H9 (cell line): Measurements from ENCODE around the gene COCH. TPM values are rescaled to one million over a fixed set of nuclear protein-coding genes. Genes with fewer than 3 reads are reported as not detected.

Experiments
- DNase-seq: peaks from one replicate; pipeline ENCODE4 v3.0.0-alpha.2; 2017
- H2AFZ ChIP-seq: one replicate; pipeline ENCODE4 v1.6.1; 2013; ENCODE audit warnings: mild to moderate bottlenecking, low read length, control low read depth, moderate library complexity
- H2AK5ac ChIP-seq: 2 replicates; pipeline ENCODE4 v1.6.1; 2013; ENCODE audit warnings: low read length, control low read depth, mixed read lengths; ENCODE audit not compliant: insufficient read length
- H2BK120ac ChIP-seq: one replicate; pipeline ENCODE4 v1.6.1; 2013; ENCODE audit warnings: low read depth, mild to moderate bottlenecking, low read length, control low read depth, inconsistent platforms; ENCODE audit not compliant: poor library complexity, severe bottlenecking
- H2BK12ac ChIP-seq: 2 replicates; pipeline ENCODE4 v1.6.1; 2013; ENCODE audit warnings: low read length, control low read depth, mixed read lengths, low read depth; ENCODE audit not compliant: insufficient read length
- H2BK15ac ChIP-seq: 2 replicates; pipeline ENCODE4 v1.6.1; 2013; ENCODE audit warnings: low read depth, low read length, control low read depth
- H2BK20ac ChIP-seq: one replicate; pipeline ENCODE4 v1.6.1; 2013; ENCODE audit warnings: low read depth, mild to moderate bottlenecking, low read length, control low read depth, inconsistent platforms; ENCODE audit not compliant: poor library complexity, severe bottlenecking
- H2BK5ac ChIP-seq: 2 replicates; pipeline ENCODE4 v1.6.1; 2013; ENCODE audit warnings: low read length, control low read depth, mixed read lengths; ENCODE audit not compliant: insufficient read length
- H3K14ac ChIP-seq: 2 replicates; pipeline ENCODE4 v1.6.1; 2013; ENCODE audit warnings: low read length, control low read depth; ENCODE audit not compliant: insufficient read depth
- H3K18ac ChIP-seq: 2 replicates; pipeline ENCODE4 v1.6.1; 2013; ENCODE audit warnings: low read depth, mild to moderate bottlenecking, mixed read lengths, low read length, control low read depth; ENCODE audit not compliant: insufficient read length
- H3K23ac ChIP-seq: 2 replicates; pipeline ENCODE4 v1.6.1; 2013; ENCODE audit warnings: low read length, control low read depth, mixed read lengths, low read depth; ENCODE audit not compliant: insufficient read length
- H3K23me2 ChIP-seq: 2 replicates; pipeline ENCODE4 v1.6.1; 2013; ENCODE audit warnings: low read depth, mild to moderate bottlenecking, mixed read lengths, low read length, control low read depth; ENCODE audit not compliant: insufficient read length, poor library complexity, severe bottlenecking
- H3K27ac ChIP-seq: 2 replicates; pipeline ENCODE4 v1.5.1; 2013; ENCODE audit warnings: low read length, control low read depth, mixed read lengths, low read depth; ENCODE audit not compliant: insufficient read length
- H3K27me3 ChIP-seq: 2 replicates; pipeline ENCODE4 v1.6.1; 2013; ENCODE audit warnings: low read length, control low read depth, inconsistent platforms; ENCODE audit not compliant: insufficient read depth
- H3K4ac ChIP-seq: 2 replicates; pipeline ENCODE4 v1.6.1; 2013; ENCODE audit warnings: low read depth, mild to moderate bottlenecking, control low read depth, inconsistent platforms, low read length, moderate library complexity
- H3K4me1 ChIP-seq: 2 replicates; pipeline ENCODE4 v1.6.1; 2013; ENCODE audit warnings: low read length, control low read depth, inconsistent platforms; ENCODE audit not compliant: insufficient read depth
- H3K4me2 ChIP-seq: 2 replicates; pipeline ENCODE4 v1.6.1; 2013; ENCODE audit warnings: low read length, control low read depth, mixed read lengths; ENCODE audit not compliant: insufficient read length, insufficient read depth
- H3K56ac ChIP-seq: 2 replicates; pipeline ENCODE4 v1.6.1; 2013; ENCODE audit warnings: low read depth, mild to moderate bottlenecking, mixed read lengths, low read length, control low read depth; ENCODE audit not compliant: insufficient read length
- H3K79me1 ChIP-seq: 2 replicates; pipeline ENCODE4 v1.6.1; 2013; ENCODE audit warnings: low read depth, mild to moderate bottlenecking, moderate library complexity, low read length, control low read depth, inconsistent platforms; ENCODE audit not compliant: insufficient read depth, poor library complexity, severe bottlenecking
- H3K79me2 ChIP-seq: 2 replicates; pipeline ENCODE4 v1.6.1; 2013; ENCODE audit warnings: low read length, control low read depth, inconsistent platforms; ENCODE audit not compliant: insufficient read depth
- H3K9ac ChIP-seq: 2 replicates; pipeline ENCODE4 v1.6.1; 2013; ENCODE audit warnings: low read length, control low read depth, mixed read lengths; ENCODE audit not compliant: insufficient read length; ENCODE audit errors: extremely low read depth
- H3K9me3 ChIP-seq: one replicate; pipeline ENCODE4 v1.6.1; 2013; ENCODE audit warnings: low read depth, low read length, inconsistent platforms; ENCODE audit not compliant: control insufficient read depth
- H3T11ph ChIP-seq: one replicate; pipeline ENCODE4 v1.6.1; 2013; ENCODE audit warnings: mild to moderate bottlenecking, low read length, control low read depth, inconsistent platforms
- H4K20me1 ChIP-seq: one replicate; pipeline ENCODE4 v1.6.1; 2013; ENCODE audit not compliant: control insufficient read depth, insufficient read length, insufficient read depth
- H4K5ac ChIP-seq: 2 replicates; pipeline ENCODE4 v1.6.1; 2013; ENCODE audit warnings: low read depth, mild to moderate bottlenecking, mixed read lengths, low read length, control low read depth; ENCODE audit not compliant: insufficient read length
- H4K8ac ChIP-seq: replicated peaks from 2 replicates; pipeline ENCODE4 v1.6.1; 2013; ENCODE audit warnings: low read length, control low read depth, mixed read lengths, low read depth; ENCODE audit not compliant: insufficient read length
- H4K91ac ChIP-seq: 2 replicates; pipeline ENCODE4 v1.6.1; 2013; ENCODE audit warnings: low read depth, mild to moderate bottlenecking, moderate library complexity, mixed read lengths, low read length, control low read depth; ENCODE audit not compliant: insufficient read length
- H3K27ac Mint-ChIP-seq, 3 experiments: 2 replicates in 2 of 3; 3 replicates in 1 of 3; pipeline ENCODE4 v1.8.0; 2020 to 2021; ENCODE audit warnings: mixed read lengths in 3 of 3, mild to moderate bottlenecking in 1 of 3, moderate library complexity in 1 of 3
- H3K27me3 Mint-ChIP-seq: 2 replicates; pipeline ENCODE4 v1.8.0; 2021; ENCODE audit warnings: low read depth, mild to moderate bottlenecking, moderate library complexity, mixed read lengths
- H3K36me3 Mint-ChIP-seq, 3 experiments: 2 replicates in 2 of 3; 3 replicates in 1 of 3; pipeline ENCODE4 v1.8.0; 2020 to 2021; ENCODE audit warnings: low read depth in 3 of 3, mixed read lengths in 3 of 3; ENCODE audit not compliant: insufficient read depth in 1 of 3
- H3K4me1 Mint-ChIP-seq, 2 experiments: 2 replicates each; pipeline ENCODE4 v1.8.0; 2020; ENCODE audit warnings: mixed read lengths in 2 of 2
- H3K4me3 Mint-ChIP-seq, 2 experiments: 2 replicates in 1 of 2; 3 replicates in 1 of 2; pipeline ENCODE4 v1.8.0; 2020 to 2021; ENCODE audit warnings: mild to moderate bottlenecking in 2 of 2, mixed read lengths in 2 of 2, moderate library complexity in 1 of 2
- H3K9me3 Mint-ChIP-seq, 2 experiments: 2 replicates in 1 of 2; 3 replicates in 1 of 2; pipeline ENCODE4 v1.8.0; 2020; ENCODE audit warnings: mild to moderate bottlenecking in 2 of 2, mixed read lengths in 2 of 2, moderate library complexity in 1 of 2
- CTCF ChIP-seq: fragments of 200-600 bp; sonication (generic); conservative IDR thresholded peaks from 3 replicates; pipeline ENCODE4 v1.8.0; 2021; ENCODE audit warnings: antibody characterized with exemption, mild to moderate bottlenecking
- WGBS: extraction: QIAGEN DNeasy Blood & Tissue Kit; methylation state at CpG from one replicate; pipeline ENCODE4 v1.1.7; 2013; ENCODE audit warnings: missing lambda C conversion rate, low lambda C conversion rate, mixed read lengths; ENCODE audit not compliant: insufficient read length; ENCODE audit errors: extremely low coverage; 5-methylcytosine and 5-hydroxymethylcytosine counted together
- total RNA-seq: library from RNA; stranded (reverse); gene quantifications from 2 replicates; pipeline ENCODE4 v1.2.1, GENCODE V29; 2021

Gene COCH
- total RNA-seq, 1 experiment from 2014 or later = 25.8 TPM

GRCh38 chr14:30903285-30904124, 29.1 kb downstream of the COCH start:
- Histone ChIP-seq H2BK120ac (no peak overlapping the region), H3K56ac (no peak overlapping the region), H3K27ac (no peak overlapping the region), H3K23ac (no peak overlapping the region), H3K79me2 (no peaks in the 10 kb centered on the region), H3K79me1 (no peaks in the 10 kb centered on the region), H4K91ac (no peak overlapping the region), H4K20me1 (no peaks in the 10 kb centered on the region), H2BK12ac (no peak overlapping the region), H3K4me2 (no peak overlapping the region), H3K9ac (no peak overlapping the region), H3K4ac (no peak overlapping the region), H2AK5ac (no peak overlapping the region), H2BK20ac (no peak overlapping the region), H4K5ac (no peak overlapping the region), H2BK5ac (no peak overlapping the region), H3T11ph (no peak overlapping the region), H3K14ac (no peak overlapping the region), H2AFZ (no peak overlapping the region), H2BK15ac (no peak overlapping the region), H3K23me2 (no peaks in the 10 kb centered on the region), H3K4me1 (no peaks in the 10 kb centered on the region), H4K8ac (no peak overlapping the region), H3K27me3 (no peaks in the 10 kb centered on the region), H3K9me3 (no peaks in the 10 kb centered on the region), H3K18ac (no peak overlapping the region)
- no peak for DNase-seq
- Mint-ChIP-seq H3K27me3 (no peaks in the 10 kb centered on the region), H3K27ac (no peak overlapping the region), H3K4me1 (no peaks in the 10 kb centered on the region), H3K36me3 (peaks cover 11 to 38% (median 29%) of the 10 kb centered on the region in 3 experiments; a peak in 6 of 7 replicates), H3K4me3 (no peak overlapping the region), H3K9me3 (no peaks in the 10 kb centered on the region)
- WGBS = no CpG with 5 or more reads among the region's 2 CpGs
- TF ChIP-seq CTCF = no peak
